Measurements from ENCODE around the gene CERS6.
"Not testable (repeated sequence)": the region's sequence is repeated elsewhere in the genome, so short reads cannot be mapped to it uniquely, and the experiment has no call there.

CERS6 gene

DNA sequence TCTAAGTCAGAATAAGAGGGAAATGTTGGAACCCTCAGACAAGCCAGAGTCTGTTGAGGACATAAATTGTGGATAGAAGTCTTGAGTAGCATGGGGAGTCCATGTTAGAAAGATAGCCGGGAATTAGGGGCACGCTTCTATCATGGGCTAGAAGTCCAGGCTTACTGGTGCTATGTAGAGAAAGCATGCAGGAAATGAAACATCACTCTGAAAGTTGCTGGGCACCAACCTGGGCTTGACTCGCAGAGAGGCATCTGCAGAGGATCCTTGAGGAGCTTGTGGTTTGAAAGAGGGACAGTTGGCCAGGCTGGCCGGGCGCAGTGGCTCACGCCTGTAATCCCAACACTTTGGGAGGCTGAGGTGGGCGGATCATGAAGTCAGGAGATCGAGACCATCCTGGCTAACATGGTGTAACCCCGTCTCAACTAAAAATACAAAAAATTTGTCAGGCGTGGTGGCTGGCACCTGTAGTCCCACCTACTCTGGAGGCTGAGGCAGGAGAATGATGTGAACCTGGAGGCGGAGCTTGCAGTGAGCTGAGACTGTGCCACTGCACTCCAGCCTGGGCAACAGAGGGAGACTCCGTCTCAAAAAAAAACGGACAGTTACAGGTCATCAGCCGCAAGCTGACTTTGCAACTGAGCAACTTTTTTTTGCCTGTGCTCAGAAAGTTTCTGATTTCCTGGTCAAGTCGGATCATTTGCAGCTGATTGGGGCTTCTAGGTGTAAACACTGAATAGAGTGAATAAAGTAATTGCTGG is 24.9 kb downstream of the CERS6 start:
- TF ChIP-seq, protein P1, sequence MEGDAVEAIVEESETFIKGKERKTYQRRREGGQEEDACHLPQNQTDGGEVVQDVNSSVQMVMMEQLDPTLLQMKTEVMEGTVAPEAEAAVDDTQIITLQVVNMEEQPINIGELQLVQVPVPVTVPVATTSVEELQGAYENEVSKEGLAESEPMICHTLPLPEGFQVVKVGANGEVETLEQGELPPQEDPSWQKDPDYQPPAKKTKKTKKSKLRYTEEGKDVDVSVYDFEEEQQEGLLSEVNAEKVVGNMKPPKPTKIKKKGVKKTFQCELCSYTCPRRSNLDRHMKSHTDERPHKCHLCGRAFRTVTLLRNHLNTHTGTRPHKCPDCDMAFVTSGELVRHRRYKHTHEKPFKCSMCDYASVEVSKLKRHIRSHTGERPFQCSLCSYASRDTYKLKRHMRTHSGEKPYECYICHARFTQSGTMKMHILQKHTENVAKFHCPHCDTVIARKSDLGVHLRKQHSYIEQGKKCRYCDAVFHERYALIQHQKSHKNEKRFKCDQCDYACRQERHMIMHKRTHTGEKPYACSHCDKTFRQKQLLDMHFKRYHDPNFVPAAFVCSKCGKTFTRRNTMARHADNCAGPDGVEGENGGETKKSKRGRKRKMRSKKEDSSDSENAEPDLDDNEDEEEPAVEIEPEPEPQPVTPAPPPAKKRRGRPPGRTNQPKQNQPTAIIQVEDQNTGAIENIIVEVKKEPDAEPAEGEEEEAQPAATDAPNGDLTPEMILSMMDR (IDR thresholded peaks at IDR 0.05; ENCODE audit: low read depth, low read length): no peak
- no peak overlapping the region for H3K4me3 ChIP-seq (ENCODE audit: low read depth, low read length)

DNA sequence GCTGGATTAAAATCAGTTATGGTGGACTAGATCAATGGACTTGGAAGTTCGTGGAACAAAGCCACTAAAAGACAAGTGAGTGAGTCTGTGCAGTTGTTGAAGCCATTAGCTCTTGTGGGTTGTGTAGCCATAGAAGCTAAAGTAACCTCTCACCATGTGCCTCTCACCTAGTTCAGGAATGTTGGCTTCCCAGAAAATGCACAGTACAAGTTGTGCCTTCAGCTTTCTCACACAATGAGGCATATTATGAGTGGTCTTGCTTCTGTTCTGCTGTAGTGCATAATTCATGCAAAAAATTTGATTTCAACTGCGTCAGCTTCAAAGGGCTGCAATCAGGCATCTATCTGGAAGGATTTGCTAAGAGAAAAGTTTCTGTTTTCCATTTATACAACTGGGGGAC is 26.2 kb downstream of the CERS6 start:
- no peak overlapping the region for H3K4me3 ChIP-seq (ENCODE audit: low read depth, low read length)
- TF ChIP-seq, protein P1 (IDR thresholded peaks at IDR 0.05; ENCODE audit: low read depth, low read length): no peak

DNA sequence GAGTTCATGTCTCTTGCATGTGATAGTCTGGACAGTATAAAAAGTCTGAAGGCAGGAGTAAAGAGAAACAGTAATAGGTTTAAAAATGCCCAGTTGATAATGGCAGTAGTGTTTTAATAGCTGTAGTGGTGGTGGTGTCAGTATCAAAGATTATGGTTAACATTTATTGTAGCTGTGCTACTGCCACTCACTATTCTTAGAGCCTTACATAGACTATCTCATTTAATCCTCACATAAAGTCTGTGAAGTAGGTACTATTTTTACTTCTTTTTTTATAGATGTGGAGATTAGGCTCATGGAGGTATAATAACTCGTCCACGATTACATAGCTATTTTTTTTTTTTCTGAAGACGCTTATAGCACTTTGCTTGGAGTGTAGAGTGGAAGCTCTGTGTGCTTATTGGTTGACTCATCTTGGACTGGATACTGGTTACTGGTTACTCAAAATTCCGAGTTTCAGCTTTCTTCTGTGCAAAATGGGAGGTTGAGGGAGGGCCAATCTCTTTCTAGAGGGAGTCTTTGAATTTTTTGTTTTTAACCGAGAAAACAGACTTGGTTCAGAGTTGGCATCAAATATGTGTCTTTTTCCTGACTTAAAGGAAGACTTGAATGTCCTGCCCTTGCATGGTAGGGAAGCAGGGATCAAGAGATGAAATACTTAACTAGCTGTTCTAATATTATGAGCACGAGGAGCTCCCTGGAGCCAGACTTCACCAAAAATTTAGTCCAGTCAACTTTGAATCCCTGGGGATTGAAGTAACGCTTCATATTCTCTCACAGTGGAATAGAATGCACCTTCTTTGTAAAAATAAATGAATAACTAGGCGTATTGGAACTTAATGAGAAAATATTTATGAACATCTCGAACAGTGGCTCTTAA is 27.1 kb downstream of the CERS6 start:
- TF ChIP-seq, protein P1 (IDR thresholded peaks at IDR 0.05; ENCODE audit: low read depth, low read length): no peak

DNA sequence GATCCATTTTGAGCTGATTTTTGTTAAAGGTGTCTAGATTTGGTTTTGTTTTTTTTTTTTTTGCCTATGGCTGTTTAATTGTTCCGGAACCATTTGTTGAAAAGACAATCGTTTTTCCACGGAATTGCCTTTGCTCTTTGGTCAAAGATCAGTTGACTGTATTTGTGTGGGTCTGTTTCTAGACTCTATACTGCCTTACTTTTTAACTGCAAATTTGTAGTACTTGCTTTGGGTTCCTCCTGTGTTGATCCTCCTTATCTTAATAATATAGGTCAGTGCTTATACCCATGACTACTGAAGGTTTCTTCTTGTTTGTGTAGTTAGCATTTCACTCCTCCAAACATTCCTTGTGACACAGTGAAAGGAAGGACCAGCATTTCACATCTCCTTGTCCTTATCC is 30.4 kb downstream of the CERS6 start:
- no peak overlapping the region for H3K4me3 ChIP-seq (ENCODE audit: low read depth, low read length)
- TF ChIP-seq, protein P1 (IDR thresholded peaks at IDR 0.05; ENCODE audit: low read depth, low read length): no peak

More for the DNA sequence above, 27.1 kb downstream of the CERS6 start:
- H3K4me3 ChIP-seq (ENCODE audit: low read depth, low read length): no peak overlapping the region

DNA sequence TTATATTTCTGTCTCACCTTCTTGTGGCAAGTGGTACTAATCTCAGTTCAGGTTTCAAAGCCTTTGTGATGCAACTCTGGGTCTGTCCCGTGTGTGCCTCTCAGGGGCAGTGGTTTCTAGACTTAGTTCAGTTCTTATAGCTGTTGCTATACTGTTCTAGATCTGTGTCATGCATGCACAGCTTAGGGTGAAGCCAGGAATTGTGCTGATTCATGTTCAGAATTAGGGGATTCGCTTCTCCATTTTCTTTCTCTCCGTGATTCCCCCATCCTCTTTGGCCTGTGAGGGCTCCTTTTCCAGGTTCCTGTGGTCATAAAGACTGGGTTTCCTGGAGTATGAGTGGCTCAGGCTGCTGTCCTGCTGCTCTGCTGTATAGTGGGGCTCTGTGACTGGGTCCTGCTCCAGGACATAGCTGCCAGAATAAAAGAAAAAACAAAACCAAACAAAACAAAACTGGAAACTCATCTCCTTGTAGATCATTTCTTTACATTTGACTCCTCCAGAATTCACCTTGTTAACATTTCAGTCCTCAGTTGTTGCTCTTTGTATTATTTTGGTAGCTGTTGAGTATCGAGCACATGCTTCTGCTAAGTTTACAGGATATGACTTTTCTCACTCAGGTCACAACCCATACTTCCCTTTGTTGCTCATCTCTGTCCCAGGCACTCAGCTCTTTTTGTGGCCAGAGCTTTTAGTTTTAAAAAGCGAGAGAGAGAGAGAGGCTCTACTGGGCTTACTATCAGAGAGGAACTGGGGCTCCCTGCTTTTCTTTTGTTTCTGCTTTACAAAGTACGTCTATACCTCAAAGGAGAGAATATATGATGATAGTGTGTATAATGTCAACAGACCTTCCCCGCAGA is 34.2 kb downstream of the CERS6 start:
- H3K4me3 ChIP-seq (ENCODE audit: low read depth, low read length): no peak overlapping the region
- TF ChIP-seq, protein P1 (IDR thresholded peaks at IDR 0.05; ENCODE audit: low read depth, low read length): no peak

DNA sequence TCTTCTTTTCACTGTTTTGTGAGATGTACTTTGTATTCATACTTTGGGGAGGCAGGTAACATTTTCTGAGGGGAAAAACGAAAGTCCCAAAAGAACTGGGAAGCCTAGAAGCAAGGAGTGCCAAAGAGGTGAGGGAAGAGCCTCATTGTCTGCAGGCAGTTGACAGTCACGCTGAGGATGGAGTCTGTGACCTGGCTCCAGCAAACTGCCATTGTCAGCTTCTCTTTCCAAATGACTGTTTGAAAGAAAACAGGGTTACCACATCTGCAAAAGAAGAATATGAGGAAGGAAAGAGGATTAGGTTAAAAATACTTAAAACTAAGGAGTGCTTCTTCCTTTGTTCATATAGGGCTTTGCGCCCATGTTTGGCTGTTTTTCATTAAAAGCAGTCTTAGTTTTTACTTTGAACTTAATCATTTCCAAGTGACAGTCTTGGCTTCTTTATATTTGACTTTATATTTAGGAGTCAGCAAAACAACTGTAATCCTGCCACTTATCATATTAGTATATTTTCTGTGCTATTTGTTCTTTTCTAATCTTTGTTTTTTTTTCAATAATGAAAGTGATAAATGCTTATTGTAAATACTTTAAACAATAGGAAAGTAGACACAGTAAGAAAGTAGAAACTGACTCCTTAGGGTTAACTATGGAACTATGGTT is 35.0 kb downstream of the CERS6 start:
- TF ChIP-seq, protein P1 (IDR thresholded peaks at IDR 0.05; ENCODE audit: low read depth, low read length): no peak
- H3K4me3 ChIP-seq (ENCODE audit: low read depth, low read length): no peak overlapping the region

DNA sequence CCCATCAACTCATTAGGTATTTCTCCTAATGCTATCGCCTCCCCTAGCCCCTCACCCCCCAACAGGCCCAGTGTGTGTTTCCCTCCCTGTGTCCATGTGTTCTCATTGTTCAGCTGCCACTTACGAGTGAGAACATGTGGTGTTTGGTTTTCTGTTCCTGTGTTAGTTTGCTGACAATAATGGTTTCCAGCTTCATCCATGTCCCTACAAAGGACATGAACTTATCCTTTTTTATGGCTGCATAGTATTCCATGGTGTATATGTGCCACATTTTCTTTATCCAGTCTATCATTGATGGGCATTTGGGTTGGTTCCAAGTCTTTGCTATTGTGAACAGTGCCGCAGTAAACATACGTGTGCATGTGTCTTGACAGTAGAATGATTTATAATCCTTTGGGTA is 35.7 kb downstream of the CERS6 start:
- not testable (repeated sequence) for H3K4me3 ChIP-seq (ENCODE audit: low read depth, low read length)

DNA sequence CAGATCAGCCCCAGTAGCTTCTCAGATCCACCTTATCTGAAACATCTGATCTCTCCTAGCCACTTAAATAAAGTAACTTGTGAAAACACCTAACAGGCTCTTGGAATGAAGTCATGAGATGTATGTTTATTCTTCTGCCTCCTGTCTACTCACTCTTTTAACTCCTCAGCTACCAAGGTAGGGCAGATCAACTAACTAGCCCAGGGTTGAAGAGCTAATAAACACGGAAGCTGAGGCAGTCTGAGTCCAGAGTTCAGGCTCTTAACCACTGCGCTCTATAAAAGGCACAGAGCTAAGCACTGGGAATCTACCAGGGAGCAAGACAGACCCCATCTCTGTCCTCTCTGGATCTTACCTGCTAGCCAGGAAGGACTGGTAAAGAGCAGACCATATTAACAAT is 37.1 kb downstream of the CERS6 start:
- not testable (repeated sequence) for H3K4me3 ChIP-seq (ENCODE audit: low read depth, low read length)

All from WI38 (cell line).